ENCODE results near the gene SH3BGRL.

DNA sequence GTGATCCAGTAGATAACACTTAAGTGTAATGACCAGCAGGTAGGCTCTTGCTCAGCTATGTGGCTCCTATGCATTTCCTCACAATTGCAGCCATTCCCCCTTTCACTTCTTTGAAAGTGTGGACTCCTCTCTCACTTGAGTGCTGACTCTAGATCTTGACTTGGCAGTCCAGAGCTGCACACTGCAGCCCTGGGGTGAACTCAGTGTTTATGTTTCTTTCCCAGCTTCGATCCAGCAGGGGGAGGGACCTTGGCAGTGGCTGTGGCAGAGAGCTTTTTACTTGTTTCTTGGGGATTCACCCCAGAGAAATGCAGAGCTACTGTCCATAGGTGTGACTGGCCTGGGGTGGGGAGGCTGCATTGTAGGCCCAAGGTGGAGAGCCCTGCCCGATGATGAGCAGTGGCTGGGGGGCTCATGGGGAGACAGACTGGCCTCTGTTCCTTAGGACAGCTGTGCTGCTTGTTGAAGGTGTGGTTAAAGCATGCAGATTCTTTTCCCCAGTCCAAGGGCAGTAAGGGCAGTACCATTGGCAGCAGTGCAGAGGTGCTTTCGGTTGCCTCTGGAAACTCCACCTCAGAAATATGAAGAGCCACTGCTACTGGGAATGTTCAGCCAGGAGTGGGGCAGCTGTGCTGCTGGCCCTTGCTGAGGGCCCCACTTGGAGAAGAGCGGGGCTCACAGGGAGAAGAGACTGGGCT lies 134.7 kb downstream of the SH3BGRL start:
- TF ChIP-seq CTCF (IDR thresholded peaks at IDR 0.05) = no peak
- no peak for TF ChIP-seq POLR2A (IDR thresholded peaks at IDR 0.05)
